Activated T-cell treated with anti-CD3 and anti-CD28 coated beads, Interleukin-2, amount 50 U/mL, for 4 hours (primary cell): ENCODE results near the gene CLCN1. TPM values are rescaled to one million over a fixed set of nuclear protein-coding genes. Genes with fewer than 3 reads are reported as not detected.
A peak's percentile ranks its signal among the peaks of the same experiment; 100 is the strongest.

Experiments
- ATAC-seq, 2 donors: fragments of 200-7000 bp; cut with Tn5 transposase; one replicate each; pipeline ENCODE4 v1.10.0; 2021
- DNase-seq: peaks from one replicate; pipeline ENCODE4 v3.0.0-alpha.2; 2020
- H3K27me3 Mint-ChIP-seq: one replicate; pipeline ENCODE4 v1.8.0; 2021; ENCODE audit warnings: low read depth, mixed read lengths
- H3K36me3 Mint-ChIP-seq: one replicate; pipeline ENCODE4 v1.8.0; 2022; ENCODE audit warnings: mixed read lengths; ENCODE audit not compliant: insufficient read depth
- H3K4me1 Mint-ChIP-seq: one replicate; pipeline ENCODE4 v1.8.0; 2021; ENCODE audit warnings: low read depth, mixed read lengths
- H3K4me3 Mint-ChIP-seq: one replicate; pipeline ENCODE4 v1.8.0; 2021; ENCODE audit warnings: mild to moderate bottlenecking, moderate library complexity, mixed read lengths
- H3K9me3 Mint-ChIP-seq: one replicate; pipeline ENCODE4 v1.8.0; 2021; ENCODE audit warnings: mixed read lengths
- total RNA-seq, 3 donors: library from RNA; stranded (reverse); gene quantifications; one replicate each; pipeline ENCODE4 v1.2.1, GENCODE V29; 2021

Gene CLCN1
- not detected for total RNA-seq

DNA sequence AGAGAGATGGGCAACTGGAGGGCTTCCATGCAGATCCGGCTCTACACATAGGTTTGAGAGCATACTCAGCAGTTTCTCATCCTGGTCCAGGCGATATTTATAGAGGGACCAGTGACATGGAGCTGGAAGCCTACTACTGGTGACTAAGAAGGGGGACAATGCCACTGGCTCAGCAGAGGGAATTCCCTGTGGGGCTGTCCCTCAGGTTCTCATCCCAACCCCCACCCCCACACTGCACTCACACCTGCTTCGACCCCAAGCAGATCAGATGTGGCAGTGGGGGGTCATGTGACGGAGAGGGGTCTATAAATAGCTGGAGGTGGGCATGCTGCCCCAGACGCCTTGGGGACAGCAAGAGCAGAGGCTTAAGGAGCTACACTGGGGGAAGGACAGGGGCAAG, at the start of gene CLCN1:
Gene CLCN1 (plus strand): TSS at position 336 of the 400 bp plus-strand sequence. CDS start 102 bp downstream, outside the sequence.
- Mint-ChIP-seq H3K9me3 (no peaks in the 10 kb centered on the region), H3K4me3 (no peak within 1 kb of the TSS), H3K36me3 (no peaks in the 10 kb centered on the region), H3K4me1 (peaks cover 6% of the 10 kb centered on the region), H3K27me3 (no peaks in the 10 kb centered on the region)
- DNase-seq (no peak), ATAC-seq (no peak)

DNA sequence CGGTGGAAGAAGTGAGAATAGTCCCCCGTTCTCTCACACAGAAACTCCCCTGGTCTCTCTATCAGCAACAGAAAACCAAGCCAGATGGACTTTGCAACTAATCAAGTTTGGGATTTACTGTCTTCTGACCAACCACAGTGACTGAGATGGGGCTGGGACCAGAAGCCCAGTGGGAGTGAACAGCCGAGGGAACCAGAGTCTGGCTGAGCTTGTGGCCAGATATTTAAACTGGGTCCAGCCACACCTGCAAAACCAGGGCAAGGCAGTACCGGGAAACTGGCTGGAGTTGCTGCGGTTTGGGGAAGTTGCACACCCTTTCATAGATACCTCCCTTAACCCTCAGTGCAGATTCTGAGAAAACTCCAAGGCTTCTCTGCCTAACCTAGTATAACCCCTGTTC, 46.7 kb upstream of the CLCN1 start:
- no peak for DNase-seq
- no peak for ATAC-seq
- Mint-ChIP-seq H3K9me3 (no peaks in the 10 kb centered on the region), H3K4me1 (peaks cover 30% of the 10 kb centered on the region), H3K36me3 (peaks cover 30% of the 10 kb centered on the region), H3K4me3 (no peak overlapping the region), H3K27me3 (no peaks in the 10 kb centered on the region)

DNA sequence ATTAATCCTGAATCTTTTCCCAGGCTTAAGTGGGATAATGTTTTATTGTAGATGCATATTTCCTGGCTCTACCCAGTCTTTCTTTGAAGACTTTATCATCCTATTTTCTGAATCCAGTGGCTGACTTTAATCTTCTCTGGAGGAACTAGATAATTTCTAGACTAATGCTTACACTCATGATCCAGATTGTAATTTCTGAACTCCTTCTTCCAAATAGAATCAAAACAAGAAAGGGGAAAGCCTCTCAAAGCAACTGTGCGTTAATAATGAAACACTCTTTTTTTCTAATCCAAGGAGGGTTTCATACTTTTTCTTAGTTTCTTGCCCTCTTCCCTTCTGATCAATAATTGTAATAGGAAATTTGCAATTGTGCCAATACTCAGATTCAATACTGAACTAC, 44.7 kb upstream of the CLCN1 start:
- H3K27me3 Mint-ChIP-seq, result no peaks in the 10 kb centered on the region
- no peak overlapping the region for H3K4me3 Mint-ChIP-seq
- no peaks in the 10 kb centered on the region for H3K9me3 Mint-ChIP-seq
- ATAC-seq (no peak), DNase-seq (no peak)
- H3K36me3 Mint-ChIP-seq, result peaks cover 18% of the 10 kb centered on the region
- H3K4me1 Mint-ChIP-seq, result peaks cover 13% of the 10 kb centered on the region

DNA sequence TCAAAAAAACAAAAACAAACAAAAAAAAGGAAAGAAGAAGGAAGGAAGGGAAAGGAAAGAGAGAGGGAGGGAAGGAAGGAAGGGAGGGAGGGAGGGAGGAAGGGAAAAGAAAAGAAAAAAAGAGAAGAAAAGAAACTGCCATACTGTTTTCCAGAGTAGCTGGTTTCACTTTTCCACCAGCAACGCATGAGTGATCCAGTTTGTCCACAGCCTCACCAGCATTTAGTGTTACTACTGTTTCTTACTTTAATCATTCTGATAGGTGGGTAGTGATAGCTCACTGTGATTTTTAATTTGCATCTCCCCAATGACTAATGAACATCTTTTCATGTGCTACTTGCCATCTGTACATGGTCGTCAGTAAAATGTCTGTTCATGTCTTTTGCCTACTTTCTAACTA, 43.0 kb upstream of the CLCN1 start:
- Mint-ChIP-seq H3K9me3 (no peaks in the 10 kb centered on the region), H3K36me3 (peaks cover 17% of the 10 kb centered on the region), H3K4me1 (peaks cover 7% of the 10 kb centered on the region), H3K27me3 (no peaks in the 10 kb centered on the region), H3K4me3 (no peak overlapping the region)
- DNase-seq, result no peak
- no peak for ATAC-seq

DNA sequence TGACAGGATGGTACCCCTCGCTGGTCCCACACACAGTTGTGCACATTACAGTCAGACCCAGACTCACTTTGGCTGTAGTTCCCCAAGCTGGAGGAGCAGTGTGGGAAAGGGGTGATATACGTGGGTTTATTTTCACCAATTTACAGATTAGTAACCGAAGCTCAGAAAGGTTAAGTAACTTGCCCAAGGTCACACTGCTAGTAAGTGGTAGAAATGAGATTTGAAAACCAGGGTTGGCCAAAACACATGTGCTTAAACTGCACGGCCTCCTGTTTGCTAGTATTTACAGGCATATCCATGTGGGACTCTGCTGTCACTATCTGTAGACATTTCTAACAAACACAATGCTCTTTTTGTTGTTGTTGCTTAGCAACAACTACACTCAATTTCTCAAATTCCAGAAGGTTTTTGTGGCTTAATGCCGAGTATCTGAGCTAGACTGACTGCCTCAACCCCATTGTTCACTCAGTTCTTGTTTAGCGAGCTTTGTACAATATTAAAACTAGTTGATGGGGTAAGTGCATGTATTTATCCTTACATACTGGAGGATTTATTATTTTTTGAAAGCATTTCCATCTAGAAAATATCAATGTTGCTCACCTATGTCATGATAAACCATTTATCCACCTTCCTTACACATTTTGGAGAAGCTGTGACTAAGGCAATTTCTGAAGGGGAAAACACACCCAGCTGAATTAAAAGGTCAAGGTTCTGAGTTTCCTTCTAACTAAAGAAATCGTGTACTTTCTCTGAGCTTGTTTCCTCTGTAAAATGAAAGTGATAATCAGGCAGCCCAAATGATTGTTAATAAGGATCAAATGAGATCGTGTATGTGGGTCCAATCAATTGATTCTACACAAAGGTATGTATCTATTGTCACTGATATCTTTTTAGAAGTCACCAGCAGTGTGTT, 36.5 kb upstream of the CLCN1 start:
- no peaks in the 10 kb centered on the region for H3K27me3 Mint-ChIP-seq
- DNase-seq, result no peak

DNA sequence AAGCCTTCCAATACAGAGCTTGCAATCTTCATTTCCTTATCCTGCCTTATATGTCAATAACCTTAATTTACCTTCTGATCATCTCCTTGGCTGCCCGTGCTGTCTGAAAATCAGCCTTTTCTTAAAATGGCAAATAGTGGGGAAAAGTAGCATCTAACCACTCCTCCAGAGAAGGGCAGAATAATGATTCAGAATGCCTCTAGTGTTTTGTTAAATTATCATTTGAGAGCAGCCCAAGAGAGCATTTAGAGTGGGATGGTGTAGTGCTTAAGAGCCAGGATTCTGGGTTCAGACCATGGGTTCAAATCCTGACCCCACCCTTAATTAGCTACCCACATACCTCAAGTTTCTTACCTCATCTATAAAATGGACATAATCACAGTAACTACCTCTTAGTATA, 35.8 kb upstream of the CLCN1 start:
- Mint-ChIP-seq H3K27me3 (no peaks in the 10 kb centered on the region), H3K36me3 (no peaks in the 10 kb centered on the region), H3K4me1 (peaks cover 39% of the 10 kb centered on the region), H3K9me3 (no peaks in the 10 kb centered on the region), H3K4me3 (peak overlapping the region; percentile 72)
- ATAC-seq, result peak; percentile 38 to 46
- no peak for DNase-seq

More for the DNA sequence above, 36.5 kb upstream of the CLCN1 start:
- Mint-ChIP-seq H3K36me3 (no peaks in the 10 kb centered on the region), H3K4me3 (peak overlapping the region; percentile 72), H3K4me1 (peaks cover 39% of the 10 kb centered on the region), H3K9me3 (no peaks in the 10 kb centered on the region)
- peak; percentile 71 to 74 for ATAC-seq

DNA sequence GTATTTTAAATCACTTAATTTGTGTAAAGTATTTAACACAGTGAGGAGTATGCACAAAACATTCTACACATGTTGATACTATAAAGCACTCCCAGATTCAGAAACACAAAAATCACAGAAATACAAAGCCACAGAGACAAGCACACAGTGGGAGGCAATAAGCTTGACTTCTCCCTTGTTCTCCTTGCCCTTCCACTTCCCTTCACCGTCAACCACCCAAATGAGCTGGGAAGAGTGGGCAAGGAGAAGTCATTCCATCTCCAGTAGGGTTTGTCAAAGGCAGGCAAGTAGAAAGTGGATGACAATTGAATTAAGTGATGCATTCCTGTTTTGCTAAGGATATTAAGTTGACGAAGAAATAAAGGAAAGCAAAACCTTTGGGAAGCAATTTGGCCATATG, 35.3 kb upstream of the CLCN1 start:
- no peaks in the 10 kb centered on the region for H3K36me3 Mint-ChIP-seq
- H3K4me1 Mint-ChIP-seq, result peaks cover 41% of the 10 kb centered on the region
- DNase-seq, result no peak

DNA sequence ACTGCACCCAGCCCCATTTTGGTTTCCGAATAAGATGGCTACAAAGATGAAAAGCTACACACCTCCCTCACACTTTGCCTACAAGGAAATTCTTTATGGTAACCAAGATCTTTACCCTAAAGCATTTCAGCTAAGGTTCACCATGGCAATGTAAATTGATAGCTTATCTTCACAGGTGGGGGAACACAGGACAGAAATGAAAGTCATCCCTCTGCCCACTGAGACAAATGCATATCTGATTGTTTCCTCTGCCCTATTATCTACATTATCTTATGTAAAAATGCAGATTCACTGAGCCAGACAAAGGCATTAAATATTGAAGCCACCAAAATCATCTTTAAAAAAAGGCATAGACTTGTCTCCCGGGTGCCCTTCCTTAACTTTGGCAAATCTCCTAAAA, 34.4 kb upstream of the CLCN1 start:
- no peaks in the 10 kb centered on the region for H3K36me3 Mint-ChIP-seq
- no peaks in the 10 kb centered on the region for H3K27me3 Mint-ChIP-seq
- ATAC-seq (no peak), DNase-seq (no peak)
- no peaks in the 10 kb centered on the region for H3K9me3 Mint-ChIP-seq
- H3K4me1 Mint-ChIP-seq, result peaks cover 41% of the 10 kb centered on the region
- H3K4me3 Mint-ChIP-seq, result no peak overlapping the region

More for the DNA sequence above, 35.3 kb upstream of the CLCN1 start:
- no peaks in the 10 kb centered on the region for H3K9me3 Mint-ChIP-seq
- H3K4me3 Mint-ChIP-seq, result peak overlapping the region; percentile 72
- ATAC-seq, result no peak
- H3K27me3 Mint-ChIP-seq, result no peaks in the 10 kb centered on the region

DNA sequence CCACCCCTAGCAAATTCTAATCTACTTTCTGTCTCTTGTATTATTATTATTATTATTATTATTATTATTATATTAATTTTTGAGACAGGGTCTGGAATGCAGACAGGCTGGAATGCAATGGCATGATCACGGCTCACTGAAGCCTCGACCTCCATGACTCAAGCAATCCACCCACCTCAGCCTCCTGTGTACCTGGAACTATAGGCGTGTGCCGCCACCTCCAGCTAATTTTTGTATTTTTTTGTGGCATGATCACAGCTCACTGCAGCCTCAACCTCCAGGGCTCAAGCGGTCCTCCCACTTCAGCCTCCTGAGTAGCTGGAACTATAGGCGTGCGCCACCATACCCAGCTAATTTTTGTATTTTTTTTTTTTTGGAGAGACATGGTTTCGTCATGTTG, 33.8 kb upstream of the CLCN1 start:
- H3K27me3 Mint-ChIP-seq, result no peaks in the 10 kb centered on the region
- H3K36me3 Mint-ChIP-seq, result no peaks in the 10 kb centered on the region
- H3K4me3 Mint-ChIP-seq, result no peak overlapping the region
- ATAC-seq (no peak), DNase-seq (no peak)
- H3K4me1 Mint-ChIP-seq, result peaks cover 44% of the 10 kb centered on the region
- no peaks in the 10 kb centered on the region for H3K9me3 Mint-ChIP-seq

DNA sequence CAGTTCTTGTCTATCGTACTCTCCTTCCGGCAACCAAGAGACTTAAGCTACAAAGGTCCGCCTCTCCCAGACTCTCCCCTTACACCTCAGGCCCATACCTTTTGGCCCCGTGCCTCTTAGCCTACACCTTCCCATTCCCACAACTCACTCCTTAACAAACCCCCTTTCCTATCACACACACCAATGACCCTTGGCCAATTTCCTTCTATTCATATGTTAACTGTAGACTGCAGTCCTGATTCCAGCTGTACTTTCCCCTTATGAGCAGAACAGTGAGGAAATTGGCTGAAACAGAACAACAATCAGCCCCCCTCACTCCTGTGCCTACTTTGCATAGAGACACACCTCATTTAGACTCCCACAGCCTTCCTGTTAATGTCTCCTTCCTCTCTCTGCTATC, 32.5 kb upstream of the CLCN1 start:
- H3K9me3 Mint-ChIP-seq, result no peaks in the 10 kb centered on the region
- H3K27me3 Mint-ChIP-seq, result no peaks in the 10 kb centered on the region
- no peak for ATAC-seq
- no peak overlapping the region for H3K4me3 Mint-ChIP-seq
- peaks cover 3% of the 10 kb centered on the region for H3K36me3 Mint-ChIP-seq
- peaks cover 52% of the 10 kb centered on the region for H3K4me1 Mint-ChIP-seq
- DNase-seq, result no peak

DNA sequence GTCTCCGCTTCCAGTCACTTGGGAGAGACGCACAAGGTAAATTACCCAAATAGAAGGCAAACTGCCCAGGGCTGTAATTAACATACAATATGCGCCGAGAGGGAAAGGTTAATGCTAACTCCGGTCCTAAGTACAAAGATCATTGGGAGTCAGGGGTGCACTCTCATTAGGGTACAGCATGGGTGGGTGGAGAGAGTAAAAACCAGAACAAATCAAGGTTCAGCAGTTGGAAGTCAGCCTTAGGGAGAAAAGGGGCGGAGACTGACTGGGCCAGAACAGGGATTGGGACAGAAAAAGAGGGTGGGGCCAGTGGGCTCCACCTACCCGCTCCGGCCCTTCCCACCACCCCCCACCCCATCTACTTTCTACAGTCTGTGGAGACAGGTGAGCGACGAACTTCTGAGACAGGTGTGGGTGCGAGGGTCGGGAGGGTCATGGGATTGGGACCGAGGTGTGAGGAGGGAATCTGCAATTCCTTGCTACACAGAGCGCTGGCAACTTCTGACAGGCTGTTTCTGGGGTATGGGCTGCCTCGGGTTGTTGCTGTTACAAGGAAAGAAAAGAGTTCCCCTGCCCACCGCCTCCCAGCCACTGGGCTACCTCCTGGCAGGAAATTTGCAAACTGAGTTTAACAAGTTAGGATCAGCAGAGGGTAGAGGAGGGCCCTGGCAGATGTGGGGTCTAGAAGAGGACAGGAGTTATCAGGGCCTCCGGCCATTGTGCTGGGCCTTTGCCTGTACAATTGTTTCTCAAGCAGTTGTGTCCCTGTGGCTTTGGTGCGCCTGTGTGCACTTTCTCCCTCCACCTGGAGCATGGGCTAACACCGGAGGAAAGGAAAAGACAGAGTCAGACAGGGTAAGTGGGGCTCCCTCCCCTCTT, 31.1 kb upstream of the CLCN1 start, which contains the start of gene TMEM139:
Gene TMEM139 (plus strand): TSS at position 368 of the 879 bp plus-strand sequence. CDS start 1,000 bp downstream, outside the sequence.
- H3K36me3 Mint-ChIP-seq, result peaks cover 5% of the 10 kb centered on the region
- no peaks in the 10 kb centered on the region for H3K9me3 Mint-ChIP-seq
- no peaks in the 10 kb centered on the region for H3K27me3 Mint-ChIP-seq
- no peak for ATAC-seq
- no peak within 1 kb of the TSS for H3K4me3 Mint-ChIP-seq
- peaks cover 48% of the 10 kb centered on the region for H3K4me1 Mint-ChIP-seq
- DNase-seq, result no peak

DNA sequence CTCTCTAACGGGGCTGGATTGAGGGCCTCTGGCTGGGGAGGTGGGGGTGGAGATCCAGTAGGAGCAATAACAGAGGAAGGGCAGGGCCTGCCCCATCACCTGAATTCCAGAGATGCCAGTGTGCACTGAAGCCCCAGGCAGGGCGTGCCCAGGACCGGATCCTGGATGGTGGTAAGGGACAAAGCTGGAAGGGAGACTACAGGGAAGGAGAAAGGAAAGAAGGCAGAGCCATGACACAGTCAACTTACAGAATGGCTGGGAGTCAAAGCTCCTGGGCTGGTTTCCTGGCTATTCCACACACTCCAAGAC, 30.5 kb upstream of the CLCN1 start:
- no peaks in the 10 kb centered on the region for H3K27me3 Mint-ChIP-seq
- H3K9me3 Mint-ChIP-seq, result no peaks in the 10 kb centered on the region
- DNase-seq (no peak), ATAC-seq (no peak)
- H3K4me1 Mint-ChIP-seq, result peaks cover 48% of the 10 kb centered on the region
- H3K4me3 Mint-ChIP-seq, result no peak overlapping the region
- H3K36me3 Mint-ChIP-seq, result peaks cover 6% of the 10 kb centered on the region

DNA sequence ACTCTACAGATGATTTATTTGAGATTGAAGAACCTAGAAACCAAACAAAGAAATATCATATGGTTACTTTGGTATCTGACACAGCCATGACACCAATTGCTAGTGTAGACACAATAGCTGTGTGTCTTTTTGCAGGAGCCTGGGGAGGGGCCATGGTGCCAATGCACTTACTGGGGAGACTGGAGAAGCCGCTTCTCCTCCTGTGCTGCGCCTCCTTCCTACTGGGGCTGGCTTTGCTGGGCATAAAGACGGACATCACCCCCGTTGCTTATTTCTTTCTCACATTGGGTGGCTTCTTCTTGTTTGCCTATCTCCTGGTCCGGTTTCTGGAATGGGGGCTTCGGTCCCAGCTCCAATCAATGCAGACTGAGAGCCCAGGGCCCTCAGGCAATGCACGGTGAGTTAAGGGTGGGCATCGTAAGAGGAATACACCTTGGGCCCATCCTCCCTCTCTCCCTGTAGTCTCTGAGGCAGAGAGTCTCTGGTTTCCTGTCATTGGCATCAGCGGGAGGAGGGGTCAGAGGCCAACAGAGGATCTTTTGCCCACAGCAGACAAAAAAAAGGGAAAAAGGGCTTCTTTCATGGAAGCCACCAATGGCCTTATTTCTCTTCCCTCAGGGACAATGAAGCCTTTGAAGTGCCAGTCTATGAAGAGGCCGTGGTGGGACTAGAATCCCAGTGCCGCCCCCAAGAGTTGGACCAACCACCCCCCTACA, 29.9 kb upstream of the CLCN1 start:
- peaks cover 48% of the 10 kb centered on the region for H3K4me1 Mint-ChIP-seq
- ATAC-seq (no peak), DNase-seq (no peak)
- no peaks in the 10 kb centered on the region for H3K27me3 Mint-ChIP-seq
- H3K36me3 Mint-ChIP-seq, result peaks cover 6% of the 10 kb centered on the region
- no peaks in the 10 kb centered on the region for H3K9me3 Mint-ChIP-seq
- H3K4me3 Mint-ChIP-seq, result no peak overlapping the region

DNA sequence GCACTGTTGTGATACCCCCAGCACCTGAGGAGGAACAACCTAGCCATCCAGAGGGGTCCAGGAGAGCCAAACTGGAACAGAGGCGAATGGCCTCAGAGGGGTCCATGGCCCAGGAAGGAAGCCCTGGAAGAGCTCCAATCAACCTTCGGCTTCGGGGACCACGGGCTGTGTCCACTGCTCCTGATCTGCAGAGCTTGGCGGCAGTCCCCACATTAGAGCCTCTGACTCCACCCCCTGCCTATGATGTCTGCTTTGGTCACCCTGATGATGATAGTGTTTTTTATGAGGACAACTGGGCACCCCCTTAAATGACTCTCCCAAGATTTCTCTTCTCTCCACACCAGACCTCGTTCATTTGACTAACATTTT, 29.4 kb upstream of the CLCN1 start:
- DNase-seq, result no peak
- Mint-ChIP-seq H3K9me3 (no peaks in the 10 kb centered on the region), H3K4me3 (peak overlapping the region; percentile 12), H3K27me3 (no peaks in the 10 kb centered on the region), H3K36me3 (peaks cover 10% of the 10 kb centered on the region), H3K4me1 (peaks cover 52% of the 10 kb centered on the region)
- ATAC-seq, result no peak
